WTC11 (cell line): Measurements from ENCODE around the gene ARPC1A.

Experiments
- NR1H2 ChIP-seq: sonication (generic); formaldehyde crosslinking; IDR thresholded peaks from 2 replicates; pipeline ENCODE4 v1.9.0; 2021; ENCODE audit warnings: mild to moderate bottlenecking, moderate library complexity, missing genetic modification reagents
- TP53 ChIP-seq: sonication (generic); formaldehyde crosslinking; IDR thresholded peaks from 2 replicates; pipeline ENCODE4 v1.8.1; 2023; ENCODE audit warnings: mild to moderate bottlenecking, missing genetic modification reagents
- TF ChIP-seq, protein P1 (sequence below): sonication (generic); formaldehyde crosslinking; IDR thresholded peaks from 2 replicates; pipeline ENCODE4 v1.8.1; 2023; ENCODE audit warnings: mild to moderate bottlenecking, missing genetic modification reagents, moderate library complexity

DNA sequence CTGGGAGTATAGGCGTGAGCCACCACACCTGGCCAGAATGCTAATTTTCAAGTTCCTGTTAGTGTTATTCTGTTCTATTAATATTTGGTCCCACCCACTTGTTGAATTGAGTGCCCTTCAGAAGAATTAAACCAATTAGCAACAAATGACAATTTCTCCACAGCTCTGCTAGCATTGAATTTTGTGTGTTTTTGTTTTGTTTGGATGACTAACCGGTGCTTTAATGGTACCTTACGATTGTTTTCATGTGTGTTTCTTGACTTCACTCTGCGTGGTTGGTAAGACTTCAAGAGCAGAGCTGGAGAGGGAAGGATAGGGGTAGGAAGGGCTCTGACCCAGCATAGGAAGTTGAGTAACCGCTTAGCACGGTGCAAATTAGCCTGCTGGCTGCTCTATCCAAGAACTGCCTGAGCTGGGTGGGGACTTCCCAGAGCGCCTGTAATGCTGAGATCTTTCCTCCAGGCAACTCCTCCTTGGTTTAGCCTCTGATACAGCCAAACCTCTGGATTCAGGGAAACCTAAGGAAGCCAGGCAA is 53.4 kb downstream of the ARPC1A start:
- TF ChIP-seq NR1H2 (CRISPR knock-in tag), result no peak
- TF ChIP-seq, protein P1, sequence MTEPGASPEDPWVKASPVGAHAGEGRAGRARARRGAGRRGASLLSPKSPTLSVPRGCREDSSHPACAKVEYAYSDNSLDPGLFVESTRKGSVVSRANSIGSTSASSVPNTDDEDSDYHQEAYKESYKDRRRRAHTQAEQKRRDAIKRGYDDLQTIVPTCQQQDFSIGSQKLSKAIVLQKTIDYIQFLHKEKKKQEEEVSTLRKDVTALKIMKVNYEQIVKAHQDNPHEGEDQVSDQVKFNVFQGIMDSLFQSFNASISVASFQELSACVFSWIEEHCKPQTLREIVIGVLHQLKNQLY, result no peak
- no peak for TF ChIP-seq TP53 (CRISPR knock-in tag)
